Lower leg skin (tissue), 3 donors: ENCODE results near the gene C9.

Experiments used
- POLR2A ChIP-seq, 2 donors: fragments of 450-650 bp; IDR thresholded peaks; one replicate each; pipeline ENCODE4 v1.6.1; 2016 to 2017; ENCODE audit warnings: antibody characterized with exemption in 2 of 2, mild to moderate bottlenecking in 1 of 2, moderate library complexity in 1 of 2
- TF ChIP-seq, protein P1 (sequence below), 3 donors: fragments of 450-650 bp; IDR thresholded peaks; one replicate each; pipeline ENCODE4 v1.5.1; 2016; ENCODE audit warnings: antibody characterized with exemption in 3 of 3, mild to moderate bottlenecking in 3 of 3, moderate library complexity in 2 of 3

- TF ChIP-seq, protein P1, sequence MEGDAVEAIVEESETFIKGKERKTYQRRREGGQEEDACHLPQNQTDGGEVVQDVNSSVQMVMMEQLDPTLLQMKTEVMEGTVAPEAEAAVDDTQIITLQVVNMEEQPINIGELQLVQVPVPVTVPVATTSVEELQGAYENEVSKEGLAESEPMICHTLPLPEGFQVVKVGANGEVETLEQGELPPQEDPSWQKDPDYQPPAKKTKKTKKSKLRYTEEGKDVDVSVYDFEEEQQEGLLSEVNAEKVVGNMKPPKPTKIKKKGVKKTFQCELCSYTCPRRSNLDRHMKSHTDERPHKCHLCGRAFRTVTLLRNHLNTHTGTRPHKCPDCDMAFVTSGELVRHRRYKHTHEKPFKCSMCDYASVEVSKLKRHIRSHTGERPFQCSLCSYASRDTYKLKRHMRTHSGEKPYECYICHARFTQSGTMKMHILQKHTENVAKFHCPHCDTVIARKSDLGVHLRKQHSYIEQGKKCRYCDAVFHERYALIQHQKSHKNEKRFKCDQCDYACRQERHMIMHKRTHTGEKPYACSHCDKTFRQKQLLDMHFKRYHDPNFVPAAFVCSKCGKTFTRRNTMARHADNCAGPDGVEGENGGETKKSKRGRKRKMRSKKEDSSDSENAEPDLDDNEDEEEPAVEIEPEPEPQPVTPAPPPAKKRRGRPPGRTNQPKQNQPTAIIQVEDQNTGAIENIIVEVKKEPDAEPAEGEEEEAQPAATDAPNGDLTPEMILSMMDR (IDR thresholded peaks at IDR 0.05), result no peak
- TF ChIP-seq POLR2A (IDR thresholded peaks at IDR 0.05), result no peak
These were observed 108.9 kb downstream of the C9 start for GRCh38 chr5:39255406-39255805.
